ENCODE data around the gene CACNA1H.

GRCh38 chr16:1171854-1172428, 19.0 kb downstream of the CACNA1H start:
- TF ChIP-seq EZH2phosphoT487 (IDR thresholded peaks at IDR 0.05; ENCODE audit: low read depth) (no peak), CTCF (IDR thresholded peaks at IDR 0.05; ENCODE audit: low read depth, low read length) (no peak)

Data from OCI-LY3 (cell line).